GM12875 (cell line): ENCODE data around the gene STX8.

ENCODE experiments used
- H3K4me3 ChIP-seq: one replicate; pipeline ENCODE4 v1.5.1; 2011; ENCODE audit warnings: low read depth, low read length, control low read depth
- CTCF ChIP-seq: IDR thresholded peaks from 2 replicates; pipeline ENCODE4 v1.5.1; 2011; ENCODE audit warnings: low read depth, mild to moderate bottlenecking, control low read depth, inconsistent platforms, low read length, moderate library complexity, borderline replicate concordance; ENCODE audit not compliant: insufficient read depth

The STX8 gene

GRCh38 chr17:9203771-9204425 lies 371.7 kb downstream of the STX8 start:
- no peak for TF ChIP-seq CTCF
- no peak overlapping the region for H3K4me3 ChIP-seq

- H3K4me3 ChIP-seq, result no peak overlapping the region
- no peak for TF ChIP-seq CTCF
Observed at GRCh38 chr17:9202532-9202931, 373.1 kb downstream of the STX8 start.

- TF ChIP-seq CTCF, result no peak
- no peak overlapping the region for H3K4me3 ChIP-seq
Observed at GRCh38 chr17:9200699-9201359, 374.8 kb downstream of the STX8 start.
